AG09309 (cell line): Measurements from ENCODE around the gene SCYL1.

Experiments used
- DNase-seq: peaks from one replicate; pipeline ENCODE4 v3.0.0-alpha.2; 2010; ENCODE audit warnings: low read depth
- H3K4me3 ChIP-seq: 2 replicates; pipeline ENCODE4 v1.5.1; 2011; ENCODE audit warnings: mild to moderate bottlenecking, low read depth, low read length, moderate library complexity; ENCODE audit not compliant: control insufficient read depth
- CTCF ChIP-seq: IDR thresholded peaks from 2 replicates; pipeline ENCODE4 v1.5.1; 2011; ENCODE audit warnings: mild to moderate bottlenecking, low read depth, low read length, inconsistent platforms; ENCODE audit not compliant: insufficient read depth, control insufficient read depth; ENCODE audit errors: missing control alignments

SCYL1 gene

GRCh38 chr11:65499713-65500386 is 25.0 kb upstream of the SCYL1 start:
- TF ChIP-seq CTCF, result no peak
- H3K4me3 ChIP-seq, result peak overlapping the region; percentile 74
- no peak for DNase-seq

GRCh38 chr11:65500387-65501185 is 24.3 kb upstream of the SCYL1 start:
- no peak for DNase-seq
- H3K4me3 ChIP-seq, result peak overlapping the region; percentile 74
- no peak for TF ChIP-seq CTCF

- no peak for TF ChIP-seq CTCF
- H3K4me3 ChIP-seq, result peak overlapping the region; percentile 74
- DNase-seq, result no peak
Measured at GRCh38 chr11:65501186-65501471, 23.8 kb upstream of the SCYL1 start.

GRCh38 chr11:65501472-65502273 is 23.2 kb upstream of the SCYL1 start:
- H3K4me3 ChIP-seq, result peak overlapping the region; percentile 74
- no peak for DNase-seq
- TF ChIP-seq CTCF, result no peak

- no peak for TF ChIP-seq CTCF
- peak overlapping the region; percentile 74 for H3K4me3 ChIP-seq
- DNase-seq, result no peak
Measured at GRCh38 chr11:65502274-65502554, 22.7 kb upstream of the SCYL1 start.

- no peak for TF ChIP-seq CTCF
- H3K4me3 ChIP-seq, result peak overlapping the region; percentile 74
- DNase-seq, result no peak
Measured at GRCh38 chr11:65502555-65503367, 22.1 kb upstream of the SCYL1 start.
